Inflammatory macrophage (primary cell): ENCODE measurements around the gene SEZ6L2.
"Not testable (repeated sequence)": the region's sequence is repeated elsewhere in the genome, so short reads cannot be mapped to it uniquely, and the experiment has no call there.

Experiments used
- DNase-seq, 2 donors: peaks; one replicate each; pipeline ENCODE4 v3.0.0-alpha.2; 2020 to 2022

Gene SEZ6L2

DNA sequence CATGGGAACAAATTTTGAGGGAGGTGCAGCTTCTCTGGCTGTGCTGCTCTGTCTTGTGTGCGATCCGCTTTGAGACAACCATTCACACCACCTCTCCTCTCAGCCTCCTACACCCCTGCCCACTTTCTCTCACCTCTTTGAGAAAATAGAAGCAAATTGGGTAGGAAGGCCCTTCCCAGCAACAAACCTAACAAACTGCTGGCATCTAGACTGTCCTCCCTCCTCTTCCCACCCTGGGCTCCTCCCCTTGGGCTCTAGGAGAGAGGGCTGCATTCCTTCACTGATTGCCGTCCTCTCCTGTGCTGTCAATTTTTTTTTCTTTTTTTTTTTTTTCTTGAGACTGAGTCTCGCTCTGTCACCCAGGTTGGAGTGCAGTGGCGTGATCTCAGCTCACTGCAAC lies 49.8 kb downstream of the SEZ6L2 start:
- DNase-seq, result no peak

DNA sequence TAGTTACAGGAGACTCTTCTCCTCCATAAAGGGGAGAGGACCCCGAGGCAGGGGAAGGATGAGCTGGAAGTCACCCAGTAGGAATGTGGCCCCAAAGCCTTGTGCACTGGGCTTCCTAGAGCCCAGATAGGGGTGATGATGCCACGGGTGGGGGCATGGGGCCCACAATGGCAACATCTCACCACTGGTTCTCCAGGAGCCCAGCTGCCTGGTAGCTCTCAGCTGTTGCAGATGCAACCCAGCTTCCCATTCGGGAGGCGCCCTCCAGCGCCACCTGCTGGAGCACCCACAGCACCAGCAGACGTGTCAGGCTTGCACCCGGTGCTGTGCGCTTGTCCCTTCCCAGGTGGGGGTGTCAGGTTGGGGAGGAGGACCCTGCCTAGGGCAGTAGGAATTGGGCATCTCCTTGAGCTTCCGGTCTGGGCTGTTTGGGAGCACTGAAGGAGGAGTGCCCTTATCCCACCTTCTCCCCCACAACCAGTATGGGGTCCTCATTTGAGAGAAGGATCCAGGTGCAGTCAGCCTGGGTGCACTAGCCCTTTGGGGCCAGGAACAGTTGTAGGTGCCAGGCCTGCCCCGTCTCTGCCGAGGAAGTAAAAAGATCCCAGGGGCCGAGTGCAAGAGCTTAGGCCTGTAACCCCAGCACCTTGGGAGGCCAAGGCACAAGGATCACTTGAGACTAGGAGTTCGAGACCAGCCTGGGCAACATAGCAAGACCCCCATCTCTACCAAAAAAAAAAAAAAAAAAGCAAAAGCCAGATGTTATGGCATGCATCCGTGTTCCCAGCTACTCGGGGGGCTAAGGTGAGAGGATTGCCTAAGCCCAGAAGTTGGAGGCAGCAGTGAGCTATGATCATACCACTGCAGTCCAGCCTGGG lies 50.7 kb downstream of the SEZ6L2 start:
- peak; percentile 71 to 80 for DNase-seq

DNA sequence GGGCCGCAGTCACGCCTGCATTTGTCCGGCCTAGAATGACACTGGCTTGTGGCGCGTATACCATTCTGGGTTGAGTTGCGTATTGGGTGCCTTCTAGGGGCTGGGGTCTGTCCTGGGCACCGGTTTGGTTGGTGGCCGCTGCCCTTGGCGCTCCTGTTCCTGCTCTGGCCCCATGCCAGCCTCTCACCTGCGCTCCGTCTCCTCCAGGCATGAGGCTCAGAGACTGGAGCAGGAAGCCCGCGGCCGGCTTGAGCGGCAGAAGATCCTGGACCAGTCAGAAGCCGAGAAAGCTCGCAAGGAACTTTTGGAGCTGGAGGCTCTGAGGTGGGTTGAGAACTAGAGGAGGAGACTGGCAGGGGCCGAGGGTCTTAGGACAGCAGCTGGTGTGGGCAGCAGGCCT lies 53.7 kb downstream of the SEZ6L2 start:
- DNase-seq, result no peak

DNA sequence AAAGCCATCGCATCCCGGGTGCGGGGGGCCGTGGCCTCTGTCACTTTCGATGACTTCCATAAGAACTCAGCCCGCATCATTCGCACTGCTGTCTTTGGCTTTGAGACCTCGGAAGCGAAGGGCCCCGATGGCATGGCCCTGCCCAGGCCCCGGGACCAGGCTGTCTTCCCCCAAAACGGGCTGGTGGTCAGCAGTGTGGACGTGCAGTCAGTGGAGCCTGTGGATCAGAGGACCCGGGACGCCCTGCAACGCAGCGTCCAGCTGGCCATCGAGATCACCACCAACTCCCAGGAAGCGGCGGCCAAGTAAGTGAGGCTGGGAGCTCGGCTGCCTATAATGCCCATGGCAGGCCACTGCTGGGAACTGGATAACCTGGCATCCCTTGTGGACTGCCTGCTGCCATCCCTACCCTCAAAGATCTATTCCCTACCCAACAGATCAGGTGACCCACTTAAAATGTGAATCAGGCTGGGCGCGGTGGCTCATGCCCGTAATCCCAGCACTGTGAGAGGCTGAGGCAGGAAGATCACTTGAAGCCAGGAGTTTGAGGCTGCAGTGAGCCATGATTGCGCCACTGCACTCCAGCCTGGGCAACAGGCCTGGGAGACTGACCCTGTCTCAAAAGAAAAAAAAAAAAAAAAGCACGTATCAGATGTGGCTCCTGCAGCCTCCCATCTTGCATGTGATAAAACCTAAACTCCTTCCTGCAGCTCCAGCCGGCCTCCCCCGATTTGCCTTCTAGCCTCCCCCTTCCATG lies 54.6 kb downstream of the SEZ6L2 start:
- DNase-seq, result no peak

DNA sequence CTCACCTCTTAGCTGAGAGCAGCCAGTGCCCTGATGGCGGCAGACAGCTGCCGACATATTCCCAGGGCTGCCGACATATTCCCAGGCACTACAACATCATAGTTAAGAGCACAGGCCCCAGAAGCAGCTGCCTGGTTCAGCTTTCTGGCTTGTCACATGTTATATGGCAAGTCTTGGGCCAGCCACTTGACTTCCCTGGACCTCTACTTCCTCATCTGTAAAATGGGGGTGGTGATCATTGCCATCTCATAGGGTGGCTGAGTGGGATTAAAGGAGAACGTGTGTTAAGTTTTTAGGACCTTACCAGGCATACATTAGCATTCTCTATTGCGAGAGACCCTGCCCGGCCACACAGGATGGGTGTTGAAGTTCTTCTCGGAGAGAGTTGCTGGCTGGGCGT lies 55.4 kb downstream of the SEZ6L2 start:
- DNase-seq, result peak; percentile 54 to 67

DNA sequence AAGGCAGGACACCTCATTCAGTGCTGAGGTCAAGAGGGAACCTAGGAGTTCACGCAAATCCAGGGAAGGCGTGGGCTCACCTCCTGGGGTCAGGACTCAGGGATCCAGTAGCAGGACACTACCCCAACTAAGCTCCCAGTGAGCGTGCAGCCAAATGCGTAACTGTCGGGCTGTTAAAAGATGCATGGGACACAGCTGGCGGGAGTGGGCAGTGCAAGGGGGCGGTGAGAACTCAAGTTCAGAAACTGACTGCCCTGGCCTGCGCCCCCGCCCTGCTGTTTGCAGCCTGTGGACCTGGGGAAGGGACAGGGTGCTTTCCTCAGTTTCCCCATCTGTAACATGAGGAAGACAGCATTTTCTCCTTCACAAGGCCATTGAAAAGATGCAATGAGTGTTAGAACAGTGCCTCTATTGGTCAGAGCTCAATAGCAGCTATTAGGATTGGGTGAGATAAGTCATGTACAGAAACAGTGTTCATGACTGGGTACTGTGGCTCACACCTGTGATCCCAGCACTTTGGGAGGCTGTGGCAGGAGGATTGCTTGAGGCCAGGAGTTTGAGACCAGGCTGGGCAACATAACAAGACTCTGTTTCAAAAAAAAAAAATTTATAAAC lies 56.5 kb downstream of the SEZ6L2 start:
- no peak for DNase-seq

DNA sequence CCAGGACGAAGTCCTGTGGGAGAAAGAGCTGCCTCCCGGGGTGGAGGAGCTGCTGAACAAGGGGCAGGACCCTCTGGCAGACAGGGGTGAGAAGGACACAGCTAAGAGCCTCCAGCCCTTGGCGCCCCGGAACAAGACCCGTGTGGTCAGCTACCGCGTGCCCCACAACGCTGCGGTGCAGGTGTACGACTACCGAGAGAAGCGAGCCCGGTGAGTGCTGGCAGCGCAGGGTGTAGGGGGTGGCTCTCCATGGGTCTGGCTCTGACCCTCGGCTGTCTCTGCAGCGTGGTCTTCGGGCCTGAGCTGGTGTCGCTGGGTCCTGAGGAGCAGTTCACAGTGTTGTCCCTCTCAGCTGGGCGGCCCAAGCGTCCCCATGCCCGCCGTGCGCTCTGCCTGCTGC lies 57.7 kb downstream of the SEZ6L2 start:
- DNase-seq, result no peak

DNA sequence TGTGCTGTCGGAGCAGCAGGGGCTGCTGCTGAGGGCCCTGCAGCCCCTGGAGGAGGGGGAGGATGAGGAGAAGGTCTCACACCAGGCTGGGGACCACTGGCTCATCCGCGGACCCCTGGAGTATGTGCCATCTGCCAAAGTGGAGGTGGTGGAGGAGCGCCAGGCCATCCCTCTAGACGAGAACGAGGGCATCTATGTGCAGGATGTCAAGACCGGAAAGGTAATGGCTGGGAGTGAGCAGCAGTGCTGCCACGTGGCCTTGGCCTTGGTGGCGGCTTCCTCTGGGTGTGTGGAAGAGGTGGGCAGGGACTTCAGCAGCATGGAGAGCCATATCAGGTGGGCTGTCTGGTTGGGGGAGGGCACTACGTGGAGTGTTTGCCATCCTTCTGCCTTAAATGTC lies 59.1 kb downstream of the SEZ6L2 start:
- no peak for DNase-seq

DNA sequence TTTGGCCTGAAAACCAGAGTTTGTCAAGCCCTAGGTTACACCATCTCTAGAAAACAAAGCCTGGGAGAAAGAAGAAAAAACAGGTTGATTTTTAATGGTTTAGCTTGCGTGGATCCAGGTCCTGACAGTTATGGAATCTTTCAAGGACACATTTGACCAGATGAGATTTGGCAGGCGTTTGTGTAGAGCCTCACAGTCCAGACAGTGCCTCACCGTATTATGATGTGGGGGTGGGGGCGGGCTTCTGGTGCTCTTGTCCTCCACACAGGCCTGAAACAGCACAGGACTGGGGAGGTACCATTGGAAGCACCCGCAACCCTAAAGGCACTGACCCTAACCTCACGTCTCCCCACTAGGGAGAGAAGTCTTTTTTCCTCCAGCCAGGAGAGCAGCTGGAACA lies 59.5 kb downstream of the SEZ6L2 start:
- DNase-seq, result no peak

DNA sequence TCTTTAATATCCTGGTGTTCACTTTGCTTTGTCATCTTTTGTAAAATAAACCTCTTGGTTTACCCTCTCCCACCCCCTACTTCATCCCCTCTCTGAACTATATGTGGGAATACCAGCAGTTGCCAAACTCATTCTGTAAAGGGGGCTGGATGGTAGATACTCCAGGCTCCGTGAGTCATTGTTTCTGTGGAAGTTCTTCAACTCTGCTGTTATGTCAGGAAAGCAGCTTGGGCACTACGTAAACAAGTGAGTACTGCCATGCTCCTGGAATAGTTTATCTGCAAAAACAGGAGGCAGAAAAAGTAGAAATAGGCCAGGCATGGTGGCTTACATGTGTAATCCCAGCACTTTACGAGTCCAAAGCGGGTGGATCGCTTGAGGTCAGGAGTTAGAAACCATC lies 61.5 kb downstream of the SEZ6L2 start:
- DNase-seq, result no peak

DNA sequence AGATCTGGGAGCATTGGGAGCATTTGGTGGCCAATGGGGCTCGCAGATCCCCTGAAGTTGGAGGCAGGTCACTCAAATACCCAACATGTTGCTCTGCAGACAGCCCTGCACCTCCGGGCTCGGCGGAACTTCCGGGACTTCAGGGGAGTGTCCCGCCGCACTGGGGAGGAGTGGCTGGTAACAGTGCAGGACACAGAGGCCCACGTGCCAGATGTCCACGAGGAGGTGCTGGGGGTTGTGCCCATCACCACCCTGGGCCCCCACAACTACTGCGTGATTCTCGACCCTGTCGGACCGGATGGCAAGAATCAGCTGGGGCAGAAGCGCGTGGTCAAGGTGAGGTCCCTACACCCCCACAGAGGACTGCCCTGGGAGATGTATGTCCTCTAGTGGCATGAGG lies 62.7 kb downstream of the SEZ6L2 start:
- DNase-seq, result no peak

DNA sequence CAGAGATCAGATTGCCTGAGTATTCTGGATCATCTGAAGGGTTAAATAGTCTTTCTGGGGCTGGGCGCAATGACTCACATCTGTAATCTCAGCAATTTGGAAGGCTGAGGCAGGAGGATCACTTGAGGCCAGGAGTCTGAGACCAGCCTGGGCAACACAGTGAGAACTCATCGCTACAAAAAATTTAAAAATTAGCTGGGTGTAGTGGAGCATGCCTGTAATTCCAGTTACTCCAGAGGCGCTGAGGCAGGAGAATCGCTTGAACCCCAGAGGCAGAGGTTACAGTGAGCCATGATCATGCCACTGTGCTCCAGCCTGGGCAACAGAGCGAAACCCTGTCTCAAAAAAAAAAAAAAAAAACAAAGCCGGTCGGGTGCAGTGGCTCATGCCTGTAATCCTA lies 63.4 kb downstream of the SEZ6L2 start:
- no peak for DNase-seq

DNA sequence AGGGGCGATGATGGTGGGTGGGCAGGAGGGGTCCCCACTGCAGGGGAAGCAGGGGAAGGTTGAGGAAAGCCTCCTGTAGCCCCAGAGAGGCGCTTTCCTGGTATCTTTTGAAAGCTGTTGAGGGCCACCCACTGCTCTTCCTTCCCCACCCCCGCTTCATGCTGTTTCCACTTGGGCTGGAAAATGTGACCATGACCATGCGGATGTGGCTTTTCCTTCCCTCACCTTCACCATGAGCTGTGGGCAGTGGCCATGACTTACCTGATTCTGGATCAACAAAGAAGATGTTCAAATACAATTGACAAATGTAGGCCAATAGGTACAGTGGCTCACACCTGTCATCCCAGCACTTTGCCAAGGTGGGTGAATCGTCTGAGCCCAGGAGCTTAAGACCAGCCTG lies 65.3 kb downstream of the SEZ6L2 start:
- DNase-seq, result no peak

DNA sequence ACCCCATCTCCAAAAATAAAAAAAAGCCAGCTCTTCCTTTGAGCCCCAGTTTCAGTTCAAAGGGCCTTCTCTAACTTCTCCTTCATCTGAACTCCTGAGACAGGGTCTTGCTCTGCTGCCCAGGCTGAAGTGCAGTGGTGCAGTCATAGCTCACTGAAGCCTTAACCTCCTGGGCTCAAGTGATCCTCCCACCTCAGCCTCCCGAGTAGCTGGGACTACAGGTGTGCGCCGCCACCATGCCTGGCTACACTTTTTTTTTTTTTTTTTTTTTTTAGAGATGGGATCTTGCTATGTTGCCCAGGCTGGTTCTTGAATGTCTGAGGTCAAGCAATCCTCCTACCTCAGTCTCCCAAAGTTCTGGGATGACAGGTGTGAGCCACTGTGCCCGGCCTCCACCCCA lies 66.1 kb downstream of the SEZ6L2 start:
- not testable (repeated sequence) for DNase-seq

DNA sequence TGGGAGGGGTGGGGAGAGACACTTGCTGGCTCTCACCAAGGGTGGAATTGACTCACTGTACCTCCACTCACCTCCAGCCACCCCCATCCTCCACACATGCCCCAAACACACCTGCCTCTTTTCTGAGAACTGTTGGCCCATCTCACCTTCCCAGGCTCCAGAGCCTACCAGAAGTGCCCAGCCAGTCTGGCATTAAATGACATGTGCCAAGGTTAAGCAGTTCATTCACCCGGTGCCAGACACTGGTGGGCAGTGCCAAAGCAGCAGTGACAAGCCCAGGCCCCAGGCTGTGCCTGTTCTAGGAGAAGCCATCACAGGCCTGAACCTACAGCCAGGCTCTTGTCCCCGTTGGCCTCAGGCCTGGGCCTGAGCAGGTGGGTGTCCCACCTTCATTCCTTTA lies 67.9 kb downstream of the SEZ6L2 start:
- no peak for DNase-seq

DNA sequence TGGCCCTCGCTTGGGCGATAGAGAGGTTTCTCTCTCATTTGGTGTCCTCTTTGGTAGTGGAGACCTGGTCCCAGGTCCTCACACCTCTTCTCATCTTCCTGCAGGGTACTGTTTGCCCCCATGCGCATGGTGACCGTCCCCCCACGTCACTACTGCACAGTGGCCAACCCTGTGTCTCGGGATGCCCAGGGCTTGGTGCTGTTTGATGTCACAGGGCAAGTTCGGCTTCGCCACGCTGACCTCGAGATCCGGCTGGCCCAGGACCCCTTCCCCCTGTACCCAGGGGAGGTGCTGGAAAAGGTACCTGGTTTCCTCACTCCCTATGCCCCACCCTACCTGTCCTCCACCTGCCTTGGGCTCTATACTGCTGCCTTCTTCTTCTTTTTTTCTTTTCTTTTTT lies 68.6 kb downstream of the SEZ6L2 start:
- DNase-seq, result no peak

DNA sequence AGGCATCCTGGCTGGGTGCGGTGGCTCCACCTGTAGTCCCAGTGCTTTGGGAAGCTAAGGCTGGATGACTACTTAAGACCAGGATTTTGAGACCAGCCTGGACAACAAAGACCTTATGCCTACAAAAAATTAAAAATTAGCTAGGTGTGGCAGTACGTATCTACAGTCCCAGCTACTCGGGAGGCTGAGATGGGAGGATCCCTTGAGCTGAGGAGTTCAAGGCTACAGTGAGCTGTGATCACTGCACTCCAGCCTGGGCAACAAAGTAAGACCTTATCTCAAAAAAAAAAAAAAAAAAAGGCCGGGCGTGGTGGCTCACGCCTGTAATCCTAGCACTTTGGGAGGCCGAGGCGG lies 73.0 kb downstream of the SEZ6L2 start:
- no peak for DNase-seq

DNA sequence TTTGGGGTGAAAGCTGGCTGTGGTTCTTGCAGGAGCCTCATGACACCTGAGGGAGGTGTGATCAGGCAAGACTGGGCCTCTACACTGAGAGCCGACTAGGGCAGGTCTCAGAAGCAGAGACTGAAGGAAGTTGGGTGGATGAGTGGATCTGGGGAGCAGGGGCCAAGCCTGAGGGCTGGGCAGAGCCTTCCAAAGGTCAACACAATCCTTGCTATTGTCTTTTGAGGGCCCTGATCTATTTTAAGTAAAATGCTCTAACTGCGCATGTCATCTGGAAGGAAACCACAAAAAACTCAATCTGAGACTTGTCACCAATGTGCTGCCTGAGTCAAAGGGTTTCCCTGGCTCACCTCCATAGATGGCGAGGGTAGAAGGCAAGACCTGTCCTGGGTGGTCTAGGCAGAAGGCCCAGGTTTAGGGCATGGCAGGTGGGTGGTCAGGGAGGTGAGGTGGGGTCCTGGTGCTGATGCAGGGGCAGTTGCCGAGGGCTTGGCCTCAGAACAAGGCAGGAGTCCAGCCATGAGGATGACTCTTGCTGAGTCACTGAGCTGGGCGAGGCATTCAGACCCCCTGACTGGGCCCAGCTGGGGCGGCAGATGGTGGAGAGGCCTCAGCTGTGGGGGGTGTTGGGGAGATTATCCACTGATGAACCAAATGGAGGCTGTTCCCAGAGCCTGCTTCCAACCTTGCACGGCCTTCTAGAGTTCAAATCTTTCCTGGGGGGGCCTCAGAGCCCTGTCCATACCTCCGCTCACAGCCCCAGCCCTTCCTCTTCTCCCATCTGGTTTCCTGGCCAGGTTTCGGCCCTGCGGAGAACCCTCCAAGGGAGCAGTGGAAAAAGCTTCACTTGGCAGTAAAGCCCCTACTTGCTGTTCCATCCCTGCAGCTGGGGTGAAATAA lies 74.0 kb downstream of the SEZ6L2 start:
- DNase-seq, result no peak

DNA sequence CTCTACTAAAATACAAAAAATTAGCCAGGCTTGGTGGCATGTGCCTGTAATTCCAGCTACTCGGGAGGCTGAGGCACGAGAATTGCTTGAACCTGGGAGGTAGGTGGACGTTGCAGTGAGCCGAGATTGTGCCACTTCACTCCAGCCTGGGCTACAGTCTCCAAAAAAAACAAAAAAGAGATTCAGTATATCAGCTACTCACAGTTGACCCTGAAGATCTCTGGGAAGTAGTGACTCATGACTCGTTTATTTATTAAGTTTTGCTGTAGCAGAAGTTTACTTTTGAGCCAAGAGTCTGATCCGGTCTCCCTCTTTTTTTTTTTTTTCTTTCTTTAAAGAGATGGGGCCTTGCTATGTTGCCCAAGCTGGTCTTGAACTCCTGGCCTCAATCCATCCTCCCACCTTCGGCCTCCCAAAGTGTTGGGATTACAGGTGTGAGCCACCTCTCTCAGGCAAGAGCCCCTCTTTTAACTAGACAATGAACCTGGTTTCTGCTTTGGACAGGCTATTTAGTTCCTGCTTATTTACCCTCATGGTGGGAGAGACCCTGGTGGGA lies 74.7 kb downstream of the SEZ6L2 start:
- no peak for DNase-seq

DNA sequence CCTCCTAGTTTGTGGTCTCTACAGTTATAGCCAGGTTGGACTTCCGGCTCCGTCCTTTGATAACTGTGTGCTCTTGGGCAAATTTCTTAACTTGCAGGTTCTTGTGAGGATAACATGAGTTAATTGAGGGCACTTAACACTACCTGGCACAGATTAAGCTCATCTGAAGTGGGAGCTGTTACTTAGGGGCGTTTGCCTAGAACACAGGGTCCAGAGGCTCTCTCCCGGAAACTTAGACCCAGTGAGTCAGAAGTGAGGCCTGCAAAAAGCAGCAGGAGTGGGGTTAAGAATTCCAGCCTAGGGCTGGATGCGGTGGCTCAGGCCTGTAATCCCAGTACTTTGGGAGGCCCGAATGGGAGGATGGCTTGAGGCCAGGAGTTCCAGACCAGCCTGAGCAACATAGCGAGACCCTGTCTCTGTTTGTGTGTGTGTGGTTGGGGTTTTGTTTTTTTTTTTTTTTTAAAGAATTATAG lies 77.7 kb downstream of the SEZ6L2 start:
- no peak for DNase-seq
